Mucosa of stomach (tissue), 1 donor: ENCODE results near the gene HPS3.
"Not testable (repeated sequence)": the region's sequence is repeated elsewhere in the genome, so short reads cannot be mapped to it uniquely, and the experiment has no call there.

Source experiments
- H3K27me3 ChIP-seq: one replicate; pipeline ENCODE4 v1.7.0; 2013; ENCODE audit warnings: mild to moderate bottlenecking, low read length; ENCODE audit not compliant: control insufficient read depth, insufficient read depth
- H3K36me3 ChIP-seq: one replicate; pipeline ENCODE4 v1.7.0; 2013; ENCODE audit warnings: low read length; ENCODE audit not compliant: control insufficient read depth, insufficient read depth
- H3K4me1 ChIP-seq: one replicate; pipeline ENCODE4 v1.7.0; 2013; ENCODE audit warnings: mild to moderate bottlenecking, low read length; ENCODE audit not compliant: control insufficient read depth, insufficient read depth
- H3K4me3 ChIP-seq: one replicate; pipeline ENCODE4 v1.7.0; 2013; ENCODE audit warnings: low read length
- H3K9ac ChIP-seq: one replicate; pipeline ENCODE4 v1.7.0; 2013; ENCODE audit warnings: mild to moderate bottlenecking, low read length, moderate library complexity
- H3K9me3 ChIP-seq: one replicate; pipeline ENCODE4 v1.7.0; 2013; ENCODE audit warnings: mild to moderate bottlenecking, low read length, moderate library complexity; ENCODE audit not compliant: control insufficient read depth
- donor health status: Pancreatic carcinoma.

Gene HPS3

DNA sequence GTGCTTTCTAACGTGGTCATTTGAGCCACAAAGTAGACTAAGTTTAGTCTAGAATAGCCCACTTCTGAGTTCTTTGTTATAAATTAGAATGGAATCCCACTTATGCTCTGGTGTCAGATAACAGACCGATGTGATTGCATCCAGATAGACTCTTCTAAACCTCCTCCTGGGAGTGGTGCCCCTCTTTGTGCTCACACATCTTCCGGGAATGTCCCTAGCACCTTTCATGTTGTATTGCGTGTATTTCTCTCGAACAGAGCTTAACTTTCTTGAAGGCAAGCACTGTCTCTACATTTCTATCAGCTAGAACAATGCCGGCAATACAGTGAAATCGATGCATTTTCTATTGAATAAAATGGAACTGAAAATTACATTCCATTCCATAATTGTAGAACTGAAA, 69.2 kb downstream of the HPS3 start:
- no peak overlapping the region for H3K9ac ChIP-seq
- no peaks in the 10 kb centered on the region for H3K9me3 ChIP-seq
- no peaks in the 10 kb centered on the region for H3K27me3 ChIP-seq
- H3K4me1 ChIP-seq: no peaks in the 10 kb centered on the region
- H3K36me3 ChIP-seq: no peaks in the 10 kb centered on the region
- H3K4me3 ChIP-seq: no peak overlapping the region

DNA sequence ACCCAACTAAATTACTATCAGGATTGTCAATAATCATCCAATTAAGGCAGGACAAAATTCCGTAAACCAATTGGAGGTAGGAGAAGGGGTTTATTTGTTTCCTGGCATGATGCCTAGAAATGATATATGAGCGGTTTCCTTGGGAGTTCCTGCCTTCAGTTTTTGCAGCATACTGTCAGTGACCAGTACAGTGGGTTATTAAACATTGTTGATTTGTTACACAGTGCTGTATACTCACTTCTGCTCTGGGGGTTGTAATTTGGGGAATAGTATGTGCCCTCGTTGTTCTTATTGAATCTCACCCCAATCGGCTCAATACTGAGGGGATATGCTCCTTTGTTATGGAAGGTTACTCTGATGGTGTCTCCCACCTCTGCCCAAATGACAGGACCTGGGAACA, 70.0 kb downstream of the HPS3 start:
- Histone ChIP-seq H3K9ac (no peak overlapping the region), H3K27me3 (no peaks in the 10 kb centered on the region), H3K9me3 (no peaks in the 10 kb centered on the region), H3K4me3 (no peak overlapping the region), H3K4me1 (no peaks in the 10 kb centered on the region), H3K36me3 (no peaks in the 10 kb centered on the region)

DNA sequence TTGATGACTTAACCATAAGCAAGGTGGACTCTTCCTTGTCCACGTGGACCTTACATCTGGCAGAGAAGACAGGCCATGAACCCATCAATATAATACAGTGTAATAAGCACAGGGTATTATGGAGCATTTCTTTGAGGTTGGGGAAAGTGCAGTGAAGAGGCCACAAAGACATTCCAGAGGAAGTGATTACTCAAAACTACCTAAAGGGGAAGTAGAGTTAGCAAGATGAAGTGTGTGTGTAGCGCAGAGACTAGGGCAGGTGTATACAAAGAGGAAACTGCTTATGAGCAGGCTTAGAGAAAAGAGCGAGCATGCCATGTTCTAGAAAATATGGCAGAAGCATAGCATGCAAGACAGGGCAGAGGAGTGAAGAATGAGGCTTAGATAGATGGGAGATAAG, 74.3 kb downstream of the HPS3 start:
- Histone ChIP-seq H3K9ac (no peak overlapping the region), H3K9me3 (no peaks in the 10 kb centered on the region), H3K4me1 (no peaks in the 10 kb centered on the region), H3K36me3 (no peaks in the 10 kb centered on the region), H3K27me3 (no peaks in the 10 kb centered on the region), H3K4me3 (no peak overlapping the region)

DNA sequence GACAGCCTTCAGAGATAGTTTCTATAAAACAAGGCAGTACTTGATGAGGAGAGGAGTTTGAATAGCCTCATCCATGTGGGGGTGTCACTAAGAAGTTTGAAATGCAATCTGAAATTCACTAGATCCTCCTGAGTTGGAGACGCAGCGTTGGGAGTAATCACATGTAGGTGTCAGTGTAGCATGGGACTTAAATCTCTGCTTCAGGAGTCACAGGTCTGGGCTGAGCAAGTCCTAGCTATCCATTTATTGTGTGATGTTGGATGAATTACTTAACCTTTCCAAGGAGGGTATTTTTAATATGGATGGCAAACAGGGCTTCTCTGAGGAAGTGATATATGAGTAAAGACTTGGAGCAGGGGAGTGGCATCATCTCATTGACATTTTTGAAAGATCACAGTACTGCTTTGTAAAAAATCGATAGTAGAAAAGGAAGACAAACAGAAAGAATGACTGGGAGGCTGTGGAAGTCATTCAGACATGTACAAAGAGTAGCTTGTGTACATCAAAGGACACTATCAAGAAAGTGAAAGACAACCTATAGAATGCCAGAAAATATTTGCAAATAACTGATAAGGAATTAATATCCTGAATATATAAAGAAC, 75.1 kb downstream of the HPS3 start:
- H3K27me3 ChIP-seq: no peaks in the 10 kb centered on the region
- H3K4me1 ChIP-seq: no peaks in the 10 kb centered on the region
- H3K36me3 ChIP-seq: no peaks in the 10 kb centered on the region
- no peaks in the 10 kb centered on the region for H3K9me3 ChIP-seq
- no peak overlapping the region for H3K4me3 ChIP-seq
- H3K9ac ChIP-seq: no peak overlapping the region

DNA sequence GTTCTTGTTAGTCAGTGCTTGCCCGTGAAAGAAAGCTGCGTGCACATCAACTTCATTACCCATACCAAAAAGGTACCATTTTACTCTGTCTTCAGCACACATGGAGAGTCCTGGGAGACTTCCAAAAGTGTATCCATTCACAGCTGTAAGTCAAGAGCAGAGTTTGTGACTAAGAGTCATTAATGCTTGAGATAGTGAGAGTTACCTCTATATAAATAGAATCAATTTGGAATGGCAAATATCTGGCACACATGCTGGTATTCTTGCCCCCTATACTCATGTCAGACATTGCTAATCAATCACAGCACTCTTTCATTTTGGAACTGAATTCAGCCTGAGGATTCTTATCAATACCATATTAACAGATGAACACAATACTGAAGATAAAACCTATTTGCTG, 78.0 kb downstream of the HPS3 start:
- Histone ChIP-seq H3K4me3 (no peak overlapping the region), H3K4me1 (no peaks in the 10 kb centered on the region), H3K36me3 (no peaks in the 10 kb centered on the region)

DNA sequence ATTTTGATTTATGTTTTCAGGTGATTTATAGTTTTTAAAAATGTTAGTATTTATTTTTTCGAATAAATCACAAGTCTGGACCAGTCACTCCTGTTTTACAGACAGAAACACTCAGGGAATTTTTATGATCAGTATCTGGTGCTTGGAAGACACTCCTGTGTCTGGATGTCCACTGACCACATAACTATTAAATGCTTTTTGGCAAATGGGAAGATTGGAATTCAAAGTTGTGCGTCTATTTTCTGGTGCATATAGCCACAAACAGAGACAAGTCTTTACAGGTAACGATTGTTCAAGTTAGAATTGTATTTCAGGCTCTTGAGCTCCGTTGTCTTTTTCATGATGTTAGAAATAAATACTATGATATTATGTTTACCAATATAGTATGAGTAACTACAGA, 80.0 kb downstream of the HPS3 start:
- Histone ChIP-seq H3K4me1 (peaks cover 5% of the 10 kb centered on the region), H3K9me3 (no peaks in the 10 kb centered on the region), H3K36me3 (no peaks in the 10 kb centered on the region), H3K27me3 (no peaks in the 10 kb centered on the region), H3K4me3 (no peak overlapping the region), H3K9ac (no peak overlapping the region)

More for the DNA sequence above, 78.0 kb downstream of the HPS3 start:
- Histone ChIP-seq H3K9me3 (no peaks in the 10 kb centered on the region), H3K9ac (no peak overlapping the region), H3K27me3 (no peaks in the 10 kb centered on the region)

DNA sequence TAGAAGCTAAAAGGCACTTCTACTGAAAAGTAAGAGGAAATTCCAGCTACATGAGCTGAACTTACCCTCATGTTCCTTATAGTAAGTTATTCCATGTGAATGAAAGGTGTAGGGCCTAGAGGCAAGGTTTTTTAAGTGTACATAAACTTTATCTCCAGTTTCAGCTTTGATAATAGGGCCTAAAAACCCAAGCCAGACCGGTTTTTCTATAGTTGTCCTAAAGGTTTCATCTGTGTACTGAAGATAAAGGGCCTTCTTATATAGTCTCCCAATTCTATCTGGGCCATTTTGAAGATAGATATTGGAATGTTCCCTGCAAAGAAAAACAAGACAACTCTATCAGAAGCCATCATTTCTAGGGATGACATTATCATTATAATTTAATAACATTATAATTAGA, 82.9 kb downstream of the HPS3 start:
- no peaks in the 10 kb centered on the region for H3K36me3 ChIP-seq
- no peak overlapping the region for H3K9ac ChIP-seq

DNA sequence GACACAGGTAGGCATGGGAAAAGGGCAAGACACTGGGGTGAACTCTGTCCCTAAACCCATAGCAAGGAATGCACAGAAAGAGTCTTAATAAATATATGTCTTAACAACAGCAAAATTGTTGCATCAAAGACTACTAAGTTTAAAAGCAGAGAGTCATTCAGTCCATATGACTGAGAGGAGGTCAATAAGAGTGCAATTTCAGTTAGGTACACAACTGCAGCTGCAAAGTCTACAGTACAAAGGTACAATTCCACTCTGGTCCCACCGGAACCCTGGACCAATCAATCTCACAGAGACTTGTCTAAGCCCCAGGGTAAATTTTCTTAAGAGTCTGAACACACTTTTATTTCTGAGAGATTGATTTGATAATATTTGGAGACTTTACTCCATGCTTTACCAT, 85.3 kb downstream of the HPS3 start:
- peaks cover 27% of the 10 kb centered on the region for H3K4me1 ChIP-seq

More for the DNA sequence above, 82.9 kb downstream of the HPS3 start:
- H3K27me3 ChIP-seq: no peaks in the 10 kb centered on the region
- peaks cover 27% of the 10 kb centered on the region for H3K4me1 ChIP-seq
- H3K9me3 ChIP-seq: no peaks in the 10 kb centered on the region
- no peak overlapping the region for H3K4me3 ChIP-seq

DNA sequence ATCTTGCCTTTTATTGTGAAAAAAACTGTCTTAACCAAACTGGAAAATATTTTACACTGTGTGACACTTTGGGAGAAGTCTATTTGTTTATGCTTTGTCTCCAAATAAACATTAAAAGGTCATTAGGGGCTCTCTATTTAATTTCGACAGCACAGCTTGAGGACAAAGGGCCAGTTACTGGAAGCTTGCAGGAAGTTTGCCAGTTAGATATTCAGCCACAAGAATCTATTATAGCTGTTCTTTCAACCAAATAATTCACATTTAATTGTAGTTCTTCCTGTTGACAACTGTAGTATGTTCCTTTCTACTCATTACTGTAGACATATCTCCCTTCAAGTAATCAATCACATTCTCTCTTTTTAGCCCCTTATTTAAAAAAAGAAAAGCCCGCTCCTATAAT, 86.1 kb downstream of the HPS3 start:
- Histone ChIP-seq H3K27me3 (no peaks in the 10 kb centered on the region), H3K4me3 (no peak overlapping the region), H3K9ac (no peak overlapping the region), H3K9me3 (no peaks in the 10 kb centered on the region), H3K36me3 (no peaks in the 10 kb centered on the region), H3K4me1 (peaks cover 27% of the 10 kb centered on the region)

More for the DNA sequence above, 85.3 kb downstream of the HPS3 start:
- H3K27me3 ChIP-seq: no peaks in the 10 kb centered on the region
- no peak overlapping the region for H3K4me3 ChIP-seq
- H3K9me3 ChIP-seq: no peaks in the 10 kb centered on the region
- H3K9ac ChIP-seq: no peak overlapping the region
- no peaks in the 10 kb centered on the region for H3K36me3 ChIP-seq

DNA sequence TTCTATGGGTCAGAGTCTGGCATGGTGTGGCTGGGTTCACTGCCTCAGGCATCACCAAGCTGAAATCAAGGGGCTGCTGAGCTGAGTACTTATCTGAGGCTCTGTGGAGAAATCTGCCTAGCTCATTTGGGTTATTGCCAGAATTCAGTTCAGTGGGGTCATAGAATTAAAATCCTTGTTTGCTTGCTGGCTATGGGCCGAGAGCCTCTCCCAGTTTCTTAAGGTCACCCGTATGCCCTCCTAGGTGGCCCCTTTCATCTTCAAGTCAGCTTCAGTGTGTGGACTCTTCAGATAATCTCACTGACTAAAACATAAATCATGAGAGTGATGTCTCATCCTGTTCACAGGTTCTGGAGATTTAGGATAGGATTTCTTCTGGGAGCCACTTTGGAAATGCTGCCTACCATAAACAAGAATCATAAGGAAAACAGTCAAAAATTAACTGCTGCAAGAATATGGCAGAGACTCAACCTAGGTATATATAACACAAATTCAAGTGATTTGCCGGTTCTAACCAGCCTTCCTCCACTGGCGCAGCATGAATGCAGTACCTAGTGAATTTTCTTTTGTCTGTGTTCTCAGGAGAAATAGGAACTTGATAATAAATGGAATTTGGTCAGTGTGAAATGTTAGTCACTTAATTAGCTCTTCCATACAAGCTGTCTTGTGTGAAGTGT, 86.9 kb downstream of the HPS3 start:
- Histone ChIP-seq H3K9me3 (no peaks in the 10 kb centered on the region), H3K9ac (no peak overlapping the region), H3K36me3 (no peaks in the 10 kb centered on the region), H3K4me3 (no peak overlapping the region), H3K4me1 (peaks cover 27% of the 10 kb centered on the region), H3K27me3 (no peaks in the 10 kb centered on the region)

DNA sequence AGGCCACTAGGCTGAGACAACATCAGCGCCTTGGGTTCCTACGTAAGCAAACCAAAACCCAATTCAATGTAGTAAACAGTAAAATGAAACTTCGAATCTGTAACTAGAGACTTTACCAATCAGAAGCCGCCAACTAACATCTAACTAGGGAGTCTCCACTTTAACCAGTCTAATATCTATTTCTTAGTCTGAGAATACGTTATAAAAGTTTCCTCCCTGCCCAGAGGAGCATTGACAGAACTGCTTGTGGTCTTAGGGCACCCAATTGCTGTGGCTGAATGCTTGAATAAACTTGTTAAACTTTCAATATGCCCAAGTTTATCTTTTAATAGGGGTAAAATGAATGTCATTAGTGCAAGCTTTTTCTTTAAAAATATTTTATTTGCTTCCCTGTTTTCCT, 87.9 kb downstream of the HPS3 start:
- Histone ChIP-seq H3K4me1 (peaks cover 27% of the 10 kb centered on the region), H3K4me3 (no peak overlapping the region), H3K27me3 (no peaks in the 10 kb centered on the region), H3K36me3 (no peaks in the 10 kb centered on the region), H3K9me3 (no peaks in the 10 kb centered on the region), H3K9ac (no peak overlapping the region)

DNA sequence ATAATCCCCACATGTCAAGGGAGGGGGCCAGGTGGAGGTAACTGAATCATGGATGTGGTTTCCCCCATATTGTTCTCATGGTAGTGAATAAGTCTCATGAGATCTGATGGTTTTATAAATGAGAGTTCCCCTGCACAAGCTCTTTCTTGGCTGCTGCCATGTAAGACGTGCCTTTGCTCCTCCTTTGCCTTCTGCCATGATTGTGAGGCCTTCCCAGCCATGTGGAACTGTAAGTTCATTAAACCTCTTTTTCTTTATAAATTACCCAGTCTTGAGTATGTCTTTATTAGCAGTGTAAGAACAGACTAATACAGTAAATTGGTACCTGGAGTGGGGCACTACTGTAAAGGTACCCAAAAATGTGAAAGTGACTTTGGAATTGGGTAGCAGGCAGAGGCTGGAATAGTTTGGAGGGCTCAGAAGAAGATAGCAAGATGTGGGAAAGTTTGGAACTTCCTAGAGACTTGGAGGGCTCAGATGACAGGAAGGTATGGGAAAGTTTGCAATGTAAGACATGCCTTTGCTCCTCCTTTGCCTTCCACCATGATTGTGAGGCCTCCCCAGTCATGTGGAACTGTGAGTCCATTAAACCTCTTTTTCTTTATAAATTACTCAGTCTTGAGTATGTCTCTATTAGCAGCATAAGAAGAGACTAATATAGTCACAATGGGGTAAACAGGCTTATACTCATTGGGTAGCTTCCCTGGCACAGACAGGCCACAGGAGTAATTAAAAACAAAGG, 90.1 kb downstream of the HPS3 start:
- H3K9me3 ChIP-seq, H3K9ac ChIP-seq, H3K36me3 ChIP-seq, H3K27me3 ChIP-seq, H3K4me3 ChIP-seq: not testable (repeated sequence)
- H3K4me1 ChIP-seq: peaks cover 20% of the 10 kb centered on the region
